HG02678 (cell line): Measurements from ENCODE around the gene RGMB.

Experiments used
- ATAC-seq: cut with Tn5 transposase; IDR thresholded peaks from one replicate; pipeline ENCODE4 v1.9.1; 2021; ENCODE audit warnings: mild to moderate bottlenecking, moderate library complexity; ENCODE audit not compliant: unreplicated experiment

Gene RGMB

DNA sequence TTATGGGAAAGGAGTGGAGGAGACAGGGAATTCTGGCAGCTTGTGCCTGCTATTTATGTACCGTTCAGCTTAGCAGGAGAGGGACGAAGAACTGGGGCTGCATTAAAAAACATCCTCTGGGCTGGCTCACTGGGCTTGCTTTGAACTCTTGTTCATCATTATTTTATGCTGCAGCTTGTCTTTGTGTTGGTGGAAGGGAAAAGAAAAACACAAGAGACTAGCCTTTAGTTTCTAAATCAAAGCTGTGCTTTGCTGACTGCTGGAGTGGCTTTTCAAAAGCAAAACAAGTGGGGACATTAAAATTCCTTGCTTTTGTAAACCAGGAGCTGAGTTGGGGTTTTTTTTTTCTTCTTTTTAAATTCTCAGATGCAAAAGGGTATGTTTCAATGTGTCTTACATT, 5.9 kb upstream of the RGMB start:
- no peak for ATAC-seq

DNA sequence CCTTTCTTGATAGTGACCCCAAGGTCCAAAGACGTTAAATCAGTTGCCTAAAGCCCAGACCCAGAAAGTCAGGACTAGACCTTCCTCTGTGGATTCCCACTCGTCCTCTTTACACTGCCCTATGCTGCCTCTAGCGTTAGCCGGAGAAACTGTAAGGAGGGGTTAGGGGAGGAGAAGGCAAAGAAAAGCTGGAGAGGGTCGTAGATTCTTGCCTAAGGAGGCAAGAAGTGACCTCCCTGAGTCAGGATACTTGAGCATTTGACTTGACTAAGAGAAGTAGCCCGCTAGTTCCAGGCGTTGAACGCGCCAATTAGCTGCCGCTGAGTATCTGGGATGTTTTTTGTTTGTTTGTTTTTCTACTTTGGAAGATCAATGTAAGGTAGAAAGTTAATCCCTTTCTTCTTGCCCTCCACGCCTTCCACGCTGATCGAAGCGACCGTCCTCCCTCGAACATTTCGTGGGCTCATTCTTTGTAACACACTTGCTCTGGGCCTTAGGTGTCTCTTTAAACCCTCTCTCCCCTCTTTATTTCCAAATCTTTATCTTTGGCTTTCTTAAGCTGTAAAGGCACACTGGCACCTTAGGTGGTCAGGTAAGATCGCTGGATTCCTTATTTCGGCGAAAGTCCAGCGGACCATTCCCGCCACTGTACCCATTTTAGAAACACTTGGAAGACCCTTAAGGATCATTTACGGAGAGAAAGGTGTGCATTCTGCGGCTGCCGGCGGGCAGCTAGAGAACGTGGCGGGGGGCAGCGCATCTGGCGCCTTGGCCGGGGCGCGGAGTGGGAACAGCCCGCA, 5.1 kb upstream of the RGMB start:
- peak; percentile 40 for ATAC-seq

DNA sequence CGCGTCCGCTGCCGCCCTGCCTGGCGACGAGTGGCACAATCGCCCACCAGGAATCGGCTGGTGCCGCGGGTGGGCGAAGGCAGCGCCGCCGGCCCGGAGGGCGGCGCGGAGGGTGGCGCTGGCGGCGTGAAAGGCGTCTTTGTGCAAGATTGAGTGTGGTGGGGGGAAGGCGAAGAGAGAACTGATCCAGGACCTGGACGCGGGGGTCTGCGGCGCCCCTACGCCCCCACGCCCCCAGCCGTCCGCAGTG, 4.6 kb upstream of the RGMB start:
- ATAC-seq, result no peak

DNA sequence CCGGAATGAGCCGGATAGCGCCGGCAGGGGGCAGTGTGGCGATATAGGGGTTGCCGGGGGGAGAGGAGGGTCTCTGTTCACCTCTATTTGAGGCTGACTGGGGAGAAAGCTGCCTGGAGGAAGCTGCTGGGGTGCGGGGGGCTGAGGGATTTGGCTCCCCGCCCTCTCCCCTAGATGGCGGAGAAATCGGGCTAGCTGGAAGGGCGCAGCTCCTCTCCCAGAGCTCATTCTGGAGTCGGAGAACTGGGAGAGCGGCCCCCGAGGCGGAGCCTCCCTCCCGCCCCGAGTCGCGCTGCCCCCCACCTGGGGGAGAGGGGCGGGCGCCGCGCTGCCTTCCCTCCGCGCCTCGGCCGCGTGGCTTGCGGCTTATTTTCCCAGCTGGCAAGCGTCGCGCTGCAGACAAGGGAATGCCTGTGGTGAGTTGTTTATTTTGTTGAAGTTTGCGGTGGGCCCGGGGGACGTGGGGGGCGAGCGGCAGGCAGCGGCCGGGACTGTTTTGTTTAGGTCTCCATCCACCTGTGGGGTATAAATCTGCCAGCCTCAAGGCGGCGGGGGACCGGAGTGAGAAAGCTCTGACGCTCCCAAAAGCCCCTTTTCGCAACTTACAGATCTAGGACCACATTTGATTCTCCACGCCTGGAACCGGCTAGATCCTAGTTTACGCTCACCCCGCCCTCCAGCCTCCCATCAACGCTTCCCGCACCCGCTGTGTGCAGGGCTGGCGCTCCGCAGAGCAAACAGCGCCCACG, 4.1 kb upstream of the RGMB start:
- no peak for ATAC-seq

DNA sequence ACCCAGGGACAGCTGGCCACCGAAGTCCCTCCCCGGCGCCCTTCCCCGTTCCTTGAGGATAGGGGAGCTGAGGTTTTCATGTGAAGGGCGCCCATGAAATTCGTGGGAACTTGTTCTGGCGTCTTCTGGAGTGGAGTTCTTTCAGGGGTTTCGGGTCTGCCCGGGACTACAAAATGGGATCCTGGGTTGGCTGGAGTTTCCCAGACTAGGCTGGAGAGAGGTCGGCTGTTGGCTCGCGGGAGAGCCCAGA, 3.6 kb upstream of the RGMB start:
- no peak for ATAC-seq

DNA sequence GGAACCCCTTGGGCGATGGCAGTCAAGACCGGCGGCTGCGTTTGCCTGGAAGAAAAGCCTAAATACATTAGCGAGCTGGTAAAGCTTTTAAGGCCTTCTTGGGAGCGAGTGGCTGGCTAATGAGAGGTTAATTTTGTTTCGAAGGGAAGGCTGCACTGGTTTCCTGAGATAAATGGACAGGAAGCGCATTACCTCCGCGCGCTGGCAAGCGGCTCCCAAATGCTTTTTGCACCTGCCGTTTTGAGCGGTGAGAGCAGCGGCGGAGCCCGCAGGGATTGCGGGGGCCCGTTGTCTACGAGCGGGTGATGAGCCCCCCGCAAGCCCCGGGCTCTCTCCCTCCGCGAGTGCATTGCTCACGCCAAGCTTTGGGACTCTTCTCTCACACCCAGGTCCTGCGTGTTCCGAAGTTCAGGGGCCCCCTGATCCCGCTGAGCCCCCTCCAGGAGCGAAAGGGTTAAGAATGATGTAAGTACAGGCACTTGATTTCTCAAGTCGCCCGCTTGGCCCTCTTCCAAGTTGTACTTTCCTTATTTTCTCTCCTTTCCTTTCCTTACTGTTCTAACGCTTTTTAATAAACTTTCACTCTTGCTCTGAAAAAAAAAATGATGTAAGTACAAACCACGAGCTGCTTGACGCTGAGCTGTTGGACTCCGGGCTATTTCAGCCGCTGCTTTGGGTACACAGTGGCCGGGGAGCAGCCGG, 3.1 kb upstream of the RGMB start:
- ATAC-seq, result no peak

DNA sequence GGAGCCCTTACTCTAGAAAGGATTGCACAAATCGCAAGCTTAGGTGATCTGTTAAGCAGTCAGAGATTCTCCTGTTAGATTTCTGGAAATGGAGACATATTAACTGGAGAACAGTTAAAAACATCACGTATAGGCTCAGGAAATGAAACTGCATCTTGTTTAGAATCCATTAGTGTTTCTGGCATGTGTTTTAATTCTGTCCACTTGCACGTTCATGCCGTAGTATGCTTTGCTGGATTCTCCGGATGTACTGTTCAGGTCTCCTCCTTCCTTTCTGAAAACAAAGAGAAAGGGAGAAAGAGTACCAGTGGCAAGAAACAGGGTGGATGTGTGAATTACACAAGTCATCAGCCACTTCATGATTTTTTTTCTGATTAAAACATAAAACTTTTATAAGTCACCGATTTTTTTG, 2.5 kb upstream of the RGMB start:
- ATAC-seq, result no peak

DNA sequence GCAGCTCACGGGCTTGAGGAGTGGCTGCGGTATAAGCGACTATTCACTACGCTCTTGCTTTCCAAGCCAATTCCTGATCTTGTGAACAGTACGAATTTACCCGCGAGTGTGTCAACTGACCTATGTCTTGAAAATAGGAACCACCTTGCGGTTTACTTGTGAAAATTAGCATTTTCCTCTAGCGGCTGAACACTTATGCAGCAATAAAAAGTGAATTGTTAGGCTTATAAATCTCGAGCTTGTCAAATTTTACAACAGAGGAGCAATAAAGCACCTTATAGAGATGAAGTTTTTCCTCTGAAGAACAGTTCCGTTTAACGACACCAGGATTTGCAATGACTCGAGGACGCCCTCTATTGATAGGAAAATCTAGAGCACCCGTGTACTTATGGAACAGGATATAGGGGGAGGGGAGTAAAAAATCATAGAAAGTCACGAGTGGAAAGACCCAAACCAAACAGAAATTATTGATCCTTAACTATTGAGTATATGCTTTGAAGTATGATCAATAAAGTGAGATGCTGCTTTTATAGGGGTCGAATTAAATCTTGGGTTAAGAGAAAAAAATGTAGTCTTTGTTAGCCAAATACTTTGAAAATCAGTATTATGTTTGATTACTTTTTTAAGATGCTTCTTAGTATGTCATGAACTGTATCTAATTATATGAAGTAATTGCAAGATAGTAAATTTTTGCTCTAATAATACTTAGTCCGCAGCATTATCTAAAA, 1.9 kb upstream of the RGMB start:
- ATAC-seq, result no peak

DNA sequence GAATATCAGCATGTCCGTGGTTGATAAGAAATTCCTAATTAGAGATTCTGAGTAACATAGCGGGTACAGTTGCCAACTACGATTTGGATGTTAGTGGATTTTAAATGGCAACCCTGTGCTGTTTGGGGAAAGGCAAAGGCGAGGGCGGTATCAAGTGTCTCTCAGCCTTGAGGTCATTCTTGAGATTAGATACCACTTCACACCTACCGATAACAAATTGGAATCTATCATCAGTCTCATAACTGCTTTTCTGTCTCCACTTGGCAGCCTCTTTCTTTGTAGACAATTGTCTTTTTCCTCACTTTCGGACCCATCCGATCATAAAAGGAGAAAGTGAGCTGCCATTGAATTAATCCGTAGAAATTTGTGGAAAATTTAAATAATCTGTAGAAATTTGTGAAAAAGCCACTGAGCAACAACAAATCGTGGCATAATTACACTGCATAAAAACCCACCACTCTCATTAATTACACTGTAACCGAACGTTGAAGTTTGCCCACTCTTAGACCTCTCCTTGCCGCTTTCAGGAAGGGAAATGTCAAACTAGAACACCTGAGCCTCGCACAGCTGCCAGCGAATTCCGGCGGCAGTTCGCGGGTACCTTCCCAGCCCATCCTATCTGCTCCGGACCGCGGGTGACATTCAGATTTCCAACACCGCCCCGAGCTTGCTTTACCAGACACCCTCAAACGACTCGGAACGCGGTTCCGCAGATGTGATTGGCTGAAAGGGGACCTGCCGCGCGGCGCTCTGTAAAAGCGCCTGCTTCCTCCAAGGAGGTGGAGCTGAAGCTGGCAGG, 849 bp upstream of the RGMB start:
- ATAC-seq, result peak; percentile 21

DNA sequence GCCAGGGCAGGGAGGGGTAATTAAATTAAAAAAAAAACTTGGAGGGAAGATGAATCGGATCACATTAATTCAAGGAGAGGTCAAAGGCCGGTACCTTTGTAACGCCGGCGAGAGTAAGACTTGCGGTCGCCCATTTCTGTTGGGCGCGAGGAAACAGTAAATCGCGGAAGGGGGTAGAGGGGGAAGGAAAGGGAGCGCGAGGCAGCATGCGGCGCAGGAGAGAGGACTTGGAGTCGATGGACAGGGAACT, 324 bp upstream of the RGMB start:
- ATAC-seq, result no peak

DNA sequence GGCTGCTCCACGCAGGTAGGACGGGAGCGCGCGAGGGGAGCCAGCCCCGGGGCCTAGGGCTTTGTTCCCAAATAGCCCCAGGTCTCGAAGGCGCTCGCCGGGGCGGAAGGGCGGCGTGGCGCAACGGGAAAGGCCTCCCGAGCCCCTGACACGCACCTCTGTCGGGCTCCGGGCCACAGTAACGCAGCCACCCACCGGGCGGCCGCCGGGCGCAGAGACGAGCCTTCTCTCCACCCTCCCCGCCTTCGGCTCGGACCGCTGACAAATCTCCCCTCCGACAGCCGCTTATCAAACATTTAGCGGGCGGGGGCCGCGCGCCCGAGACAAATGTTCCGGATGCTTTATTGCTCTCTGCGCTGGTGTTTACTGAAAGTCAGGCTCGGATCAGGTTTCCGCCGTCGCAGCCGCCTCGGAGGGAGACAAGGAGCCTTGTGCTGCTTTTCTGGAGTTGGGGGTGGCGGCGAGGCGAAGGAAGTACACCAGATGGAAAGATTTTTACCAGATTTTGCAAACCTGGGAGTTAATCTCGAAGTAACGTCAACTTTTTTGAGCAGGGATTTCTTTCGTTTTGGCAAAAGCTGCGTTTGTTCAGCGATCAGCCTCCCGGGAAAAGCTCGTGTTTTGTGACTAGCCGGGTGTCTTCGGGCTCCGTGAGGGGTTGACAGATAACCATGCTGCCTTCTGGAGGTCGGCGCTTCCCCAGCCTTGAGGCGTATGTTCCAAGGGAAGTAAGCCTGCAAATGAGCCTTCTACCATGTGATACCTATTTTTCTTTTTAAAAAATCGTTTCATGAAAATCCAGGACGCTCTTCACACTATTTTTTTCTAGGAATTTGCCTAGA, 950 bp downstream of the RGMB start:
- ATAC-seq, result peak; percentile 26

DNA sequence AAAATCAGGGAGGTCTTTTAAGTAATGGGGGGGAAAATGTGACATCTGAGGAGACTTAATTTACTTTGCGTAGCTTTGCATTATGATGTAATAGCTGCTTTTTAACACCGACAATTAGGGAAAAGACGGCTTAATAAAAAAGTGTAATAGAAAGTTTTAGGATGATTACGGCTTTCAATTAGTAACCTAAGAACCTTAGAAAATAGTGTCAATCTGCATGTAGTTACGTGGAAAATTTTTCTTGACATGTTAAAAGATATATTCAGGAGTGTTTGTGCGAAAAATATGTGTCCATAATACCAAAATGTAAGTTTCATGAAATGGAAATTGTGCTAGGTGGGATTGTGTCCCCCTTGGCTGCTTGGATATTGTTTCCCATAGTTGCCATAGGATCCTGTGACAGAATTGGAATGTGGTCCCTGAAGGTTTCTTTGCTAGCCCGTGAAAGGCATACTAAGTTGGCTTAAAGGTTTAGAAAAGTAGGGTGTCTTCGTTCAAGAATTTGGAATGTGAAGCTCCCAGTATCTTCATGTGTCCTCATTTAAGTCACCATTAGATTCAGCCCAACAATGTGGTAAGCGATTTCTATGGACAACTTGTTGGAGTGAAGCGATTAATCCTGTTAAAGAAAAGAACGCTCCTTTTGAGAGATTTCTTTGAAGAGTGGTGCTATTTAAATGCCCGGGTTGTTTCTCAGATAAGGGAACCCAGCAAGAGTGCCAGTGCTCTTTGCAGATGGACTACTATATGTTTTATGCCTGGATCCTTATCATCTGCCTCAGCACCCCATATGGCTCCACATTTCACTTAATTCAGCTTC, 2.0 kb downstream of the RGMB start:
- no peak for ATAC-seq

DNA sequence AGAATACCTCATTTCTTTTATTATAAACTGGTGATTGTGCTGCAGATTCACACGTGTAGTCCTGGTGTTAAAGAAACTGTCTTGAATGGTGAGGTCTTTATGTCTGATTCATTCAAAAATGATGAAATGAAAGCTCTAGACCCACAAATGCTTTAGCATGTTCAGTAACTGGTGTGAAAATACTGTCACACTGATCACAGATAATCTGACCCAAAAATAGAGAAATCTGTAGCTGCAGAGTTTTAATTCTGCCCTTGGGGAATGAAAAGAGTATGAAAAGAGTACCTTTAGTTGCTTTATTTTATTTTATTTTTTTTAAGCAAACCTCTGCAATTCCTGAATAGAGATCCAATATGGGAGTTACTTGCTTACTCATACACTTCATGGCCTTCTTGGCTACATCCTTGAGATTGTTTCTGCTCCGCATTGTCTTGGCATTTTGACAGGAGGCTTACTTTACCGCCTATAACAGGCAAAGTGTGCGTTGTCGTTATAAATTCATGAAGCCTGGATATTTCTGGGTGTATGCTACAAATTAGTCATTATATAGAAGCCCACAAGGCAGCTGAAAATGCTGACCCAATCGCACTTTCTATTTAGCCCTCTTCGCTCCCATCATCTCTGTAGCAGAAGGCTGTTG, 2.7 kb downstream of the RGMB start:
- ATAC-seq, result no peak

DNA sequence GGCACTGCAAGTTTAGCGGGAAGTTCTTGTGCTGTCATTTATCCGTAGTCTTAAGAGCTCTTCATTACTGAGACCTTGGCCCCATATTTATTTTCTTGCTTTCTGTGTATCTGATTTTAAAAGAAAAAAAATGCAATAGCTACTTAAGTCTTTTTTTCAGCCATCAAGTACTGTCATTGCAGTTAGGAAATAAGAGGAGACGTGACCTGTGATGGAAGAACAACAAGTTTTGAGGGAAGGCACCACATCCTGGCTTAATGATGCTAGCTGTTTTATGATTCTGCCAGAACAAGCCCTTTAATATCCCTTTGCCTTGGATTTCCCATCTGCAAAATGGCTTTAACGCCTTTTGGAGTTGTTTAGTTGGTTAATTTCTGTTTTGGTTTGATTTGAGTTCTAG, 3.8 kb downstream of the RGMB start:
- no peak for ATAC-seq

DNA sequence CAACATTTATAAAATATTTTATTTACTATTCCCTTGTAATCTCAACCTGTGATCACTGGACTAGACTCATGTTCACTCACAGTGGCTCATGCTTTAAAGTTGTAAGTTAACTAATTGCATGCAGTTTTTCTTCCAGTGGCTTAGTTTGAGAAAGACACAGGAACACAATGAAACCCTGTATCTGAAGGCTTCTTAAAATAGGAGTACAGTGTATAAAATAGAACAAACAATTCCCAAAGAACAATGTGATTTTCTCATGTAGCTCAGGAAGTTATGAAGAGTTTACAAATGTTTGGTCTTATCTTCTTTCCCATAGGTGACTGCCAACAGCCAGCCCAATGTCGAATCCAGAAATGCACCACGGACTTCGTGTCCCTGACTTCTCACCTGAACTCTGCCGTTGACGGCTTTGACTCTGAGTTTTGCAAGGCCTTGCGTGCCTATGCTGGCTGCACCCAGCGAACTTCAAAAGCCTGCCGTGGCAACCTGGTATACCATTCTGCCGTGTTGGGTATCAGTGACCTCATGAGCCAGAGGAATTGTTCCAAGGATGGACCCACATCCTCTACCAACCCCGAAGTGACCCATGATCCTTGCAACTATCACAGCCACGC, 5.9 kb downstream of the RGMB start:
- no peak for ATAC-seq

DNA sequence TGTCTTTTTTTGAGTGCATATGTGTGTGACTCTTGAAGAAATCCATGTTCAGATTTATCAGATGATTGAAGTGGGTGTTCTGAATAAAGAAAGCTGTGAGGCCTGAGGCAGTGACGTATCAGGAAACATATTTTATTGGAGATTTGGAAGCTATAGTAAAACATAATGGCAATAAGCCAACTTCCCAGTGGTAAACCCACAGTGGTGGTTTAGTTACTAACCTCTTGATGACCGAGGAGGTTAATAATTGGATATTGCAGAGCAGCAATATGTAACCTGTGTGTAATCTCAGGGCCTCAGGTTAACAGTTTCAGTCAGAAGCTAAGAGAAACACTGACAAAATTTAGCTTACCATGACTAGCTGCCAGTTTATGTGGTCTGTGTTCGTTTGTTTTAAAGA, 6.9 kb downstream of the RGMB start:
- peak; percentile 46 for ATAC-seq

DNA sequence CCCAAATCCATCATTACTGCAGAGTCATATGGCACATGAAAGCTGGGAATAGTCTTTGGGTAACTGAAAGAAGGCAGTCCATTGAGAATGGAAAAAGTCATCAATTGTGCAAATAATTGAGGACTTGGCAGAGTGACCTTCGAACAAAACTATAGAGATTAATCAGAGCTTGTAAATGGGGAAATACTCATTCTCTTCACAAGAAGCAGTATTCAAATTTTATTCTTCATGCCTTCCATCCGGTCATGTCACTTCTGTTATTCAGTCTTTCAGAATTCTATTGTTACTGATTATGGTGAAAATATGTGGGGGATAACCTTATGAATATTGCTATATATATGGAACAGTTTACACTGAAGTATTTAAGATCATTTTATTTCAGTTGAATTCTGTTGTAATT, 8.1 kb downstream of the RGMB start:
- ATAC-seq, result no peak

DNA sequence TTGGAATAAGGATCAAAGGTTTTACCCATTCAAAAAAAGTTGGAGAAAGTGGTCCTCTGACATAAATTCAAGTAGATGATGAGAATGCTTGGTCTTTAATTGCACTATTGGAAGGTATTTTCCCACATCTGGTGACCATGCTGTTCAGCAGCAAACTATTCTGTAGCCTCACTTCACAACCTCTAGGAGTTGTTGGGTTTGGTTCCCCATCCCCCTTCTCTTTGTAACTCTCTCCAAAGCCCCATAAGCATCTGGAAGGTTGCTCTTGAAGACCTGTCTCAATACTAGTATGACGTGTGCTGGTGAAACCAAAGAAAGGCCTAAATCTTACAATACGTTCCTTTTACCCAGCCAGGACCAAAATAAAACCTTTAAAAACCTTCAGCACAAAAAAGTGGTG, 8.5 kb downstream of the RGMB start:
- ATAC-seq, result no peak
